Fibroblast of lung (primary cell): Measurements from ENCODE around the gene MAP1LC3A.

ENCODE experiments used
- CTCF ChIP-seq, 2 donors: IDR thresholded peaks in 1 of 2; conservative IDR thresholded peaks in 1 of 2; 1 replicate in 1 of 2; 2 replicates in 1 of 2; pipeline ENCODE4 v1.5.1; 2011 to 2012; ENCODE audit warnings: low read length in 2 of 2, control low read depth in 1 of 2, inconsistent platforms in 1 of 2, low read depth in 1 of 2, mild to moderate bottlenecking in 1 of 2
- EZH2 ChIP-seq: IDR thresholded peaks from 2 replicates; pipeline ENCODE4 v1.5.1; 2012; ENCODE audit warnings: low read length, control low read depth, mild to moderate bottlenecking; ENCODE audit errors: missing control alignments

- TF ChIP-seq CTCF (conservative IDR thresholded peaks at IDR 0.05 in 1 of 2, IDR thresholded peaks at IDR 0.05 in 1 of 2; ENCODE audit: low read depth in 1 of 2, low read length in 2 of 2): no peak
- no peak for TF ChIP-seq EZH2
Measured at GRCh38 chr20:34537651-34538050, 20.9 kb upstream of the MAP1LC3A start.
